GM12864 (cell line): ENCODE results near the gene VPS13D.
A peak's percentile ranks its signal among the peaks of the same experiment; 100 is the strongest.

Experiments used
- DNase-seq: peaks from one replicate; pipeline ENCODE4 v3.0.0-alpha.2; 2011; ENCODE audit warnings: low read depth
- H3K4me3 ChIP-seq: 2 replicates; pipeline ENCODE4 v1.5.1; 2011; ENCODE audit warnings: mild to moderate bottlenecking, low read depth, low read length, control low read depth
- TF ChIP-seq, protein P1 (sequence below): IDR thresholded peaks from 2 replicates; pipeline ENCODE4 v1.5.1; 2011; ENCODE audit warnings: low read depth, mild to moderate bottlenecking, moderate library complexity, low read length, control low read depth, inconsistent platforms; ENCODE audit errors: missing control alignments

VPS13D gene

DNA sequence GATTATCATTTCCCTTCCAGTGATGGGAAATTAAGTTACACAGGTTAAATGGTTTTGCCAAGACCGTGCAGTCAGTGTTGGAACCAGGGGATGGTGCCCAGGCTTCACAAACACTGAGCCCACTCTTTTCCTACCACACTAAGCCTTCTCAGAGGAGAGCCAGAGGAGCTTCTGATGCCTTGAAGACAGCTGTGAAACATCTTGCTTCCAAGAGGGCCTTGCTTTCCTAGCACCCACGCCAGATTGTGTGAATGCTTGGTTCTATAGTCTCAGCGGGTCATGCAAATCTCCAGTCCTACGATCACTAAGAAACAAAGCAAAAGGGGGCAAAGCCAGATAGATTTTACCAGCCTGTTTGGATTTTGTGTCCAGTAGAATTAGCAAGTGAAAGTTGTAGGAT lies 200.7 kb downstream of the VPS13D start:
- no peak overlapping the region for H3K4me3 ChIP-seq
- TF ChIP-seq, protein P1, sequence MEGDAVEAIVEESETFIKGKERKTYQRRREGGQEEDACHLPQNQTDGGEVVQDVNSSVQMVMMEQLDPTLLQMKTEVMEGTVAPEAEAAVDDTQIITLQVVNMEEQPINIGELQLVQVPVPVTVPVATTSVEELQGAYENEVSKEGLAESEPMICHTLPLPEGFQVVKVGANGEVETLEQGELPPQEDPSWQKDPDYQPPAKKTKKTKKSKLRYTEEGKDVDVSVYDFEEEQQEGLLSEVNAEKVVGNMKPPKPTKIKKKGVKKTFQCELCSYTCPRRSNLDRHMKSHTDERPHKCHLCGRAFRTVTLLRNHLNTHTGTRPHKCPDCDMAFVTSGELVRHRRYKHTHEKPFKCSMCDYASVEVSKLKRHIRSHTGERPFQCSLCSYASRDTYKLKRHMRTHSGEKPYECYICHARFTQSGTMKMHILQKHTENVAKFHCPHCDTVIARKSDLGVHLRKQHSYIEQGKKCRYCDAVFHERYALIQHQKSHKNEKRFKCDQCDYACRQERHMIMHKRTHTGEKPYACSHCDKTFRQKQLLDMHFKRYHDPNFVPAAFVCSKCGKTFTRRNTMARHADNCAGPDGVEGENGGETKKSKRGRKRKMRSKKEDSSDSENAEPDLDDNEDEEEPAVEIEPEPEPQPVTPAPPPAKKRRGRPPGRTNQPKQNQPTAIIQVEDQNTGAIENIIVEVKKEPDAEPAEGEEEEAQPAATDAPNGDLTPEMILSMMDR = no peak
- DNase-seq = no peak

DNA sequence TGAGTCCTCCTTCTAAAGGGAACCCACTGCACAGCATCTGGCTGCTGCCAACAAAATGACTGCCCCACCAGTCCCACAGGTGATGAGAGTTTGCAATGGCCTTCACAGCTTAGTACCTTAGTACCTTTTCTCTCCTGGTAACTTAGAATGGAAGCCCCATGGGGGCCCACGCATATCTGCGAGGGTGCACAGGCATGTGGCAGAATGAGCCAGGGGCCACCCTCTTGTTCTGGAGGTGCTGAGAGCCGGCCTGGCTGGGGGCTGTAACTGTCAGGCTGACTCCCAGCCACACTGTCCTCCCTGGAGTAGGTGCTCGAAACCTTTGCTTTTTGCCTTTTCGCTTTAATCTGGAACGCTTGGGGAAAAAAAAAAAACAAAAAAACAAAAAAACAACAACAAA lies 203.1 kb downstream of the VPS13D start:
- TF ChIP-seq, protein P1 = no peak
- DNase-seq = no peak
- no peak overlapping the region for H3K4me3 ChIP-seq

DNA sequence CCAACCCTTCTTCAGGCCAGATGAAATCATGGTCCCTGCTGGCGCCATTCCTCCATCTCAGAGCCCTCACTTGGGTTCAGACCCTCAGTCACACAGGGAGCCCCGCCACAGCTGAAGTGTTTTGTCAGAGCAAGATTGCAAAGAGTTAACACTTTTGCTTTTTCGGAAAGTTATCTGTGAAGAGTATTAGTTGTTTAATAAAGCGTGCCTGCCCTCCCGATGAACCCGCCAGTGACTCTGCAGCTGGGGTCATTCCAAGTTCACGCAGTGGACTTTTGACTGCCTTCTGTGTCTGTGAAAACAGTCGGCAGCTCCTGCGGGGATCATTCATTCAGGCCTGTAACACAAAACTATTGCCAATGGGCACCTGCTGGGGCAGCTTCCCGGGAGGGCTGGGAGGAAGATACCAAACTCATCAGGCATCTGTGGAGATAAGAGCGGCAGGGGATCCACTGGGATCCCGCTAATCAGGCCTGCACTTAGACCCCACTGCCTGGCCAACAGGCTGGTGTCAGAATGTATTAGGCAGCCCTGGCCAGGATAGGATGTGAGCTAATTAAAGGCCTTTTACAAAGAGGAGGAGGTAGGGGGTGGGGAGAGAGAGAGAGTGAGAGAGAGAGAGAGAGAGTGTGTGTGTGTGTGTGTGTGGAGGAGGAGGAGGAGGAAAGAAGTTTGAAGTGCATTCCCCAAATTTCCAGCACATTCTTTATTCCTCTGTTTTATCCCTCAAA lies 203.7 kb downstream of the VPS13D start:
- H3K4me3 ChIP-seq = no peak overlapping the region
- TF ChIP-seq, protein P1 = no peak
- DNase-seq = no peak

DNA sequence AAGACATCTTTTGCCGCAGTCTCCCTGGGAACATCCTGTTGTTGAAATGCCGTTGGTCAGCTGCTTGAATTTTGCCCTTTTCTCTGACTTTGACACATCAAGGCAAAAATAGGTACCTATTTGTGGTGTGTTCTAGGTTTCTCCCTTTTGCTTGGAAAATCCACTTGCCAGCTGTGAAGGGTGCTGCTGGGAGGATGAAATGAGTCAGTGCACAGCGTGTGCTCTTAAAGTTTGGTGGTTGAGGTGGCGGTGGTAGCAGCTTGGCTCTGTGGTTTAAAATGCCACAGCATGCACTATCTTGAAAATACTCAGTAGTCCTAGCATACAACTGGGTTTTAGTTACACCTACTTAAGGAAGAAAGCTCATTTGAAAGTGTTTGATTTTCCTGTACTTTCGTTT lies 204.3 kb downstream of the VPS13D start:
- H3K4me3 ChIP-seq = no peak overlapping the region
- TF ChIP-seq, protein P1 = no peak
- DNase-seq = peak; percentile 51

DNA sequence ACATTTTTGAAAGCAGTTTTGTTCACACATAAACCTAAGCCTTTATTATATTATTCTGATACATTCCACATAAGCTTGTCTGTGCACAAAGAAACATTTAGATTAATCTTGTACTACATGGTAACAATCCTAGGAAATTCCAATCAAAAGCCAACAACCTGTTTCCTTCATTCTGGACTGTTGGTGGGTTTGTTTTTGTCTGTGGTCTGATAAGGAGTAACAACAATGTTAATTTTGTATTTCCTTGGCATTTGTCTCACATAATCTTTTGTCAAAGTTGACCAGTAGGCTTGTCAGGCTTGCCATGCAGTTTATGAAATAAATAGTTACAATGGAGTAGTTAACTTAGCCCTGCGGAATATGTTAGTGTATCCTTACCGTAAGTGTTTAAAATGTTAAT lies 204.9 kb downstream of the VPS13D start:
- no peak for DNase-seq
- no peak overlapping the region for H3K4me3 ChIP-seq
- TF ChIP-seq, protein P1 = no peak

DNA sequence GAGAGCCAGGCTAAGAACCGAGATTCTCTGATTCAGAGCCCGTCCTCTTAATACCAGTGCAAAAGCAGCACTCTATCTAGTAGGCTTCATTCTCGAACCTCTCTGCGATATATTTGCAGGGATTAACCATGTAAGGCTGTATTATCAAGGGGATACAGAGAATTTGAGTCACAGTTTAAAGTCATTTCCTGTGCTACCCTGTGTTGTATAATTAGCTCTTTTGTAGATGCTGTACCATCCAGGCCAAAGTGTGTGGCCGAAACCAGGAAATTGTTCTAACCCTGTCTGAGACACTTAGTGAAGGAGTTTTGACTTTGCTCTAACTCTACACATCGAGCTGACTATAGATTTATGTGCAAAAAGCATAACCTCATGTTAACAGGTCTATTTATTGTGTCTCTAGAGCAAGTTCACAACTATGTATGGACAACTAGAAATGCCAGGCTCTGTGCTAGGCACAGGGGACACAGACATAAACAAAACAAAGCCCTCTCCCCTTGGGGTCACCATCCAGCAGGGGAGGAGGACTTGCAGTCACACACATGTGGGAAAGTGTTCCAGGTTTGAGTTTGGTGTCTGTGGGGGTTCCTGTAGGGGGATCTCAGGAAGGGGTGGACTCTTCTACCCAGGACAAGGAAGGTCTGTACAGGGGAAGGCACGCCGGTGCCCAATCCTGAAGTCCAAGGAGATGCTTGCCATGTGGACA lies 206.0 kb downstream of the VPS13D start:
- DNase-seq = peak; percentile 65
- TF ChIP-seq, protein P1 = no peak
- H3K4me3 ChIP-seq = no peak overlapping the region

DNA sequence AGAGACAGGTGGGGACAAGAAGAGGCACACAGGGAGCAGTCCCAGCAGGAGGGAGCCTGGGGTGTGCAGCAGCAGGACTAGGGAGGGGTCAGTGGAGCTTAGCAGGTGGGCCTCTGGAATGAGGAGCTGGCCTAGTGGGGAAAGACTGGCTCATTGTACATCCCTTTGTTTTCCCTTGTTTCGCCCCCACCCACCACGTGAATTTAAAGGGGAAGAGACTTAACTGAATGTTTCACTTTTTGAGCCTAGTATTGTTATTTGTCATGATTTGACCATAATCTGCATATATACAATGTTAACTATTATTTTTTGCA lies 206.5 kb downstream of the VPS13D start:
- TF ChIP-seq, protein P1 = no peak
- no peak overlapping the region for H3K4me3 ChIP-seq
- no peak for DNase-seq
